GM10266 (cell line): ENCODE data around the gene PRKAG3.

Experiments used
- DNase-seq: peaks from one replicate; pipeline ENCODE4 v3.0.0; 2012; ENCODE audit errors: extremely low spot score
- CTCF ChIP-seq: IDR thresholded peaks from 2 replicates; pipeline ENCODE4 v1.5.1; 2012; ENCODE audit warnings: mild to moderate bottlenecking, low read depth; ENCODE audit not compliant: control insufficient read depth, insufficient read depth; ENCODE audit errors: missing control alignments

The PRKAG3 gene

GRCh38 chr2:218813771-218814460 lies 17.7 kb downstream of the PRKAG3 start:
- no peak for DNase-seq
- no peak for TF ChIP-seq CTCF

GRCh38 chr2:218812861-218813260 lies 18.7 kb downstream of the PRKAG3 start:
- TF ChIP-seq CTCF: no peak
- DNase-seq: no peak

- no peak for DNase-seq
- TF ChIP-seq CTCF: no peak
Observed at GRCh38 chr2:218812096-218812815, 19.3 kb downstream of the PRKAG3 start.

- DNase-seq: no peak
- TF ChIP-seq CTCF: no peak
Observed at GRCh38 chr2:218811382-218811781, 20.2 kb downstream of the PRKAG3 start.

GRCh38 chr2:218810256-218810655 lies 21.3 kb downstream of the PRKAG3 start:
- no peak for TF ChIP-seq CTCF
- DNase-seq: no peak

GRCh38 chr2:218809515-218809914 lies 22.1 kb downstream of the PRKAG3 start:
- TF ChIP-seq CTCF: no peak
- DNase-seq: no peak

GRCh38 chr2:218807626-218808025 lies 24.0 kb downstream of the PRKAG3 start:
- no peak for TF ChIP-seq CTCF
- DNase-seq: no peak
